LNCAP (cell line): ENCODE measurements around the gene LRIT1.

Experiments used
- CTCF ChIP-seq: fragments of 450-650 bp; IDR thresholded peaks from 2 replicates; pipeline ENCODE4 v1.5.1; 2017; ENCODE audit warnings: mild to moderate bottlenecking

The LRIT1 gene

GRCh38 chr10:84230359-84230758, 11.0 kb downstream of the LRIT1 start:
- TF ChIP-seq CTCF: no peak

- no peak for TF ChIP-seq CTCF
These were observed 13.5 kb downstream of the LRIT1 start for GRCh38 chr10:84227810-84228209.

GRCh38 chr10:84226616-84227015, 14.7 kb downstream of the LRIT1 start:
- no peak for TF ChIP-seq CTCF

- TF ChIP-seq CTCF: no peak
These were observed 15.7 kb downstream of the LRIT1 start, which contains the start of gene LRIT2 for GRCh38 chr10:84225427-84226173. Gene LRIT2 (minus strand): TSS chr10:84225544. CDS start chr10:84225520, 24 bp downstream.

GRCh38 chr10:84224411-84225028, 16.8 kb downstream of the LRIT1 start:
- no peak for TF ChIP-seq CTCF

GRCh38 chr10:84221916-84222315, 19.4 kb downstream of the LRIT1 start:
- TF ChIP-seq CTCF: no peak

GRCh38 chr10:84217746-84218145, 23.6 kb downstream of the LRIT1 start:
- TF ChIP-seq CTCF: no peak
